Prostate gland (tissue), 2 donors: ENCODE data around the gene YRDC. TPM values are rescaled to one million over a fixed set of nuclear protein-coding genes. Genes with fewer than 3 reads are reported as not detected.

Experiments used
- DNase-seq: peaks from one replicate; pipeline ENCODE4 v3.0.0-alpha.2; 2019; ENCODE audit warnings: low spot score
- H3K27ac ChIP-seq, 2 donors: fragments of 200-600 bp; sonication (generic); 2 replicates each; pipeline ENCODE4 v1.5.1; 2017 to 2019
- H3K27me3 ChIP-seq: fragments of 200-600 bp; sonication (generic); replicated peaks from 2 replicates; pipeline ENCODE4 v1.5.1; 2019; ENCODE audit not compliant: insufficient read depth
- H3K36me3 ChIP-seq, 2 donors: fragments of 200-600 bp; sonication (generic); 1 replicate in 1 of 2; 2 replicates in 1 of 2; pipeline versions ENCODE4 v1.5.1 to v1.8.1; 2017 to 2019
- H3K4me1 ChIP-seq: fragments of 200-600 bp; sonication (generic); replicated peaks from 2 replicates; pipeline ENCODE4 v1.5.1; 2019
- H3K4me3 ChIP-seq, 2 donors: fragments of 200-600 bp; sonication (generic); 2 replicates each; pipeline ENCODE4 v1.5.1; 2017 to 2019
- H3K9me3 ChIP-seq: fragments of 200-600 bp; sonication (generic); 2 replicates; pipeline ENCODE4 v1.5.1; 2017
- POLR2A ChIP-seq: fragments of 450-650 bp; IDR thresholded peaks from one replicate; pipeline ENCODE4 v1.6.1; 2016; ENCODE audit warnings: antibody characterized with exemption, mild to moderate bottlenecking
- POLR2AphosphoS5 ChIP-seq: sonication (generic); formaldehyde crosslinking; IDR thresholded peaks from one replicate; pipeline ENCODE4 v1.6.1; 2017; ENCODE audit warnings: antibody characterized with exemption
- WGBS: methylation state at CpG from one replicate; pipeline ENCODE4 v1.1.5; 2018; 5-methylcytosine and 5-hydroxymethylcytosine counted together
- intact Hi-C: fragments of 100-400 bp; cut with DNase I; formaldehyde crosslinking; loops from one replicate; pipeline ENCODE4 v1.14.2; 2022
- total RNA-seq, 2 donors: library from RNA; depleted of rRNA; stranded (reverse); fragments of >200 nt; gene quantifications; one replicate each; pipeline ENCODE4 v1.1.0, GENCODE V29; 2016
- TF ChIP-seq, protein P1 (sequence below), 4 experiments: fragments of 200-600 bp in 2 of 4; fragments of 450-650 bp in 2 of 4; sonication (generic) in 2 of 4; IDR thresholded peaks; 1 replicate in 3 of 4; 2 replicates in 1 of 4; pipeline ENCODE4 v1.5.1; 2016 to 2019; ENCODE audit warnings: antibody characterized with exemption in 4 of 4, mild to moderate bottlenecking in 2 of 4, moderate library complexity in 2 of 4

The YRDC gene
- total RNA-seq, 2 donors from 2014 or later = 23.7 to 33.5 TPM

DNA sequence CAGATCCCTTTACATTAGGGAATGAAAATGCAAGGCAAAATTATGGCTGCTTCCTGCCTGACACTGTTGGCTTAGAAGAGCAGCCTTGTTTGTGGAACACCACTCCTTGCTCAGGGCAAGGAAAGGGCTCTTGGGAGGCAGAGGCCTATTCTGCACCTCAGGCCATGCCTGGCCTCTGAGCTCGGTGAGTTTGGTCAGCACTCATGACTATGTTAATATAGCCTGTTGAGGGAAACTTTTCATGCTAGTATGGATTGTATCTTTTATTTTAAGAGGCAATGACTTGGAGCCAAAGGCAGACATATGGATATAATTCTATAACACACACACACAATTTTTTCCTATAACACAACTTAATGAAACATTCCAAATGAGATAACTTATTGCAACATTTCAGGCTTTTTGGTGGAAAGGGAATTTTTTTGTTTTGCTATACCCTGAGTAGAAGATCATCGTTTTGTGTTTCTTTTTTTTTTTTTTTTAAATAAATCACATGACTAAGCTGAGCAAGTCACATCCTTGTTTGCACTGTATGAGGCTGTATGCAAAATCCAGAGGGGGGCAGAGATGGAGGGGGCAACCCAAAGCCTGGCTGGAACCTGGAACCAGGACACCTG, 5.6 kb upstream of the YRDC start:
- intact Hi-C loops = no loop called here
- H3K27ac ChIP-seq = no peak overlapping the region
- no peaks in the 10 kb centered on the region for H3K27me3 ChIP-seq
- peaks cover 6% of the 10 kb centered on the region for H3K4me1 ChIP-seq
- H3K9me3 ChIP-seq = no peaks in the 10 kb centered on the region
- no peak for TF ChIP-seq POLR2A
- no peak for TF ChIP-seq POLR2AphosphoS5
- TF ChIP-seq, protein P1, sequence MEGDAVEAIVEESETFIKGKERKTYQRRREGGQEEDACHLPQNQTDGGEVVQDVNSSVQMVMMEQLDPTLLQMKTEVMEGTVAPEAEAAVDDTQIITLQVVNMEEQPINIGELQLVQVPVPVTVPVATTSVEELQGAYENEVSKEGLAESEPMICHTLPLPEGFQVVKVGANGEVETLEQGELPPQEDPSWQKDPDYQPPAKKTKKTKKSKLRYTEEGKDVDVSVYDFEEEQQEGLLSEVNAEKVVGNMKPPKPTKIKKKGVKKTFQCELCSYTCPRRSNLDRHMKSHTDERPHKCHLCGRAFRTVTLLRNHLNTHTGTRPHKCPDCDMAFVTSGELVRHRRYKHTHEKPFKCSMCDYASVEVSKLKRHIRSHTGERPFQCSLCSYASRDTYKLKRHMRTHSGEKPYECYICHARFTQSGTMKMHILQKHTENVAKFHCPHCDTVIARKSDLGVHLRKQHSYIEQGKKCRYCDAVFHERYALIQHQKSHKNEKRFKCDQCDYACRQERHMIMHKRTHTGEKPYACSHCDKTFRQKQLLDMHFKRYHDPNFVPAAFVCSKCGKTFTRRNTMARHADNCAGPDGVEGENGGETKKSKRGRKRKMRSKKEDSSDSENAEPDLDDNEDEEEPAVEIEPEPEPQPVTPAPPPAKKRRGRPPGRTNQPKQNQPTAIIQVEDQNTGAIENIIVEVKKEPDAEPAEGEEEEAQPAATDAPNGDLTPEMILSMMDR (IDR thresholded peaks at IDR 0.05) = no peak
- WGBS = 84% methylated on average over 2 of the region's 2 CpGs
- H3K36me3 ChIP-seq = no peaks in the 10 kb centered on the region
- DNase-seq = no peak
- no peak overlapping the region for H3K4me3 ChIP-seq

DNA sequence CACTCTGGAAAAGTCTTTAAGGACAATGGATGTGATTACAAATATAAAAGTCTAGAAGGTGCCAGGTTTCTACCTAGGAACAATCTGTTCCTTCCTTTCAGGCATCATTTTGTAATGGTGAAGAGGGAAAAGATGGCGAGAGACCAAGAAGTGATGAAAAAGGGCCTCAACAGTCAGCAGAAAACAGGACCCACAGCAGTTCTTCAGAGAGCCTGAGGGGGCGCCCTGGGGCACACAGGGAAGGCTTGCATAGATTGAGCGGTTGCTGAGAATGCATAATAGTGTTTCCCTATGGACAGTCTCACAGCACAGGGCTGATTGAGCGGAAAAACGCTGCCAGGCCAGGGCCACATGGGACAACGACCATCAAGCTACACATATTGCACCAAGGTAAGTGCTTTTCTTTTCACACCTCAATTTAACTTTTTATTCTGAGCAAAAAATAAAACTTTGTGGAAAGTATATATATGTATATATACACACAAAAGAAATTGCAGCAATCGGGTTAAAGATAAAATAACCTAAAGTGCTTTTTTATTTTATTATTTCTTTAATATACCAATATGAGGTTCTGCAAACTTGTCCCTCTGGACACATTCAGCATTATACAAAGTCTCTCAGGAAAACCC, 3.1 kb upstream of the YRDC start:
- TF ChIP-seq POLR2AphosphoS5 = no peak
- TF ChIP-seq POLR2A = no peak
- TF ChIP-seq, protein P1 (IDR thresholded peaks at IDR 0.05) = peak in 3 of 4 experiments; percentile 35 to 56 (median 37)
- DNase-seq = no peak
- peaks cover 14% of the 10 kb centered on the region for H3K4me1 ChIP-seq
- H3K36me3 ChIP-seq = no peaks in the 10 kb centered on the region
- intact Hi-C loops = no loop called here
- WGBS = 43% methylated on average over 7 of the region's 7 CpGs
- no peak overlapping the region for H3K4me3 ChIP-seq
- H3K27me3 ChIP-seq = no peaks in the 10 kb centered on the region
- no peak overlapping the region for H3K27ac ChIP-seq
- H3K9me3 ChIP-seq = no peaks in the 10 kb centered on the region

DNA sequence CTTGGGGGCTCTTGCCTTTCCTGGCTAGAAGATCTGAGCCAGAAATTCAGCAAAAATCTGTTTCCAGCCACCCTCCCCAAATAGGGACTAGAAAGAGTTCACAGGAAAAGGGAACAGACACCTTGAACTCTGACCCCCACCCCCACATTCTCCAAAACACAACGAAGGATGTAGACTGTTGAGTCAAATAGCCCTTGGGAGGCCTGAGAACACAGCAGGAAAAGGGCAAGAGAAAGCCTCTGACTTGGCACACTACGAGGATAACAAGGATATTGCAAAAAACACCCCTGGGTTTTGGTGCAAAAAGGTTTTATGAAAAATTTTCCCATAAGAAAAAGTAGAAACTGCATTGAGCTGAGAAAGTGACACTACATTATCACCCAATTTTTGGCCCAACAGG, 1.9 kb upstream of the YRDC start:
- DNase-seq = no peak
- H3K27ac ChIP-seq = no peak overlapping the region

DNA sequence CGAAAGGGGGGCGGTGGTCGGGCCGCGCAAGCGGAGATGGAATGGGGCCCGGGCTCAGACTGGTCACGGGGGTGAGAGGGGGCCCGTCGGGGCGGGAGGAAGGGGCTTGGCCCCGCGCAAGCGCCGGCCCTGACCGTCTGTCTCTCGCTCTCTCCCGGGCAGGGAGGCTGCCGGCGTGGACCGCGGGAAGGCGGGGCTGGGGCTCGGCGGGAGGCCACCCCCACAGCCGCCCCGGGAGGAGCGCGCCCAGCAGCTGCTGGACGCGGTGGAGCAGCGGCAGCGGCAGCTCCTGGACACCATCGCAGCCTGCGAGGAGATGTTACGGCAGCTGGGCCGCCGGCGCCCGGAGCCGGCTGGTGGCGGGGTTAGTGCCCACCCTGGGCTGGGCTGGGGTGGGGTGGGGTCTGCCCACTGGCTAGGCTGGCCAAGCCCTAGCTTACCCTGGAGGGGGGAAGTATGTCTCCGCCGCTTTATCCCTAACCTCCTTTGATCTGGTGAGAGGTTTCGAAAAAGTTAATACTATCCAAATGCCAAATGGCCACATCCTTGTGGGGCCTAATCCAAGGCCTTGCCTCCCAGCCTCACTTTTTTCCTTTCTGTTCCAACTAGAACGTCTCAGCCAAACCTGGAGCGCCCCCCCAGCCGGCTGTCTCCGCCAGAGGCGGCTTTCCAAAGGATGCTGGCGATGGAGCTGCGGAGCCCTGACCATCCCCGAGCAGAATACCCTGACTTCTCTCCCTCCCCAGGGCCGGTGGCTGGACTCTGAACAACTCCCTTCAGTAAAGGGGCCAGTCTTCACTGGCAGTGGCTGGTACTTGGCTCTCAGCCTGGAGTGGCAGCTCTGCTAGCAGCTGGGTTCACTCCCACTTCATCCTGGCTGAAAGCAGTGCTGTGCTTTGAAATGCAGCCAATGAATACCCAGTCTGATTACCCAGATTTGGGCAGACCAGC, 636 bp upstream of the YRDC start:
- Histone ChIP-seq H3K4me3 (peak overlapping the region; percentile 79 to 90), H3K27me3 (no peaks in the 10 kb centered on the region), H3K36me3 (peaks cover 0 to 9% of the 10 kb centered on the region in 2 donors), H3K4me1 (peaks cover 14% of the 10 kb centered on the region), H3K9me3 (no peaks in the 10 kb centered on the region), H3K27ac (peak overlapping the region; percentile 94 to 98)
- intact Hi-C loops = loop anchor here (2.0 to 10.0 kb wide), 4 partner anchors 50 to 254 kb away; partner anchors contain the start of genes CDCA8, DNALI1, GNL2 and MTF1
- no peak for TF ChIP-seq POLR2AphosphoS5
- 2% methylated on average over 51 of the region's 54 CpGs for WGBS
- DNase-seq = peak; percentile 27

More for the DNA sequence above, 1.9 kb upstream of the YRDC start:
- Histone ChIP-seq H3K4me3 (no peak overlapping the region), H3K27me3 (no peaks in the 10 kb centered on the region), H3K36me3 (no peaks in the 10 kb centered on the region), H3K9me3 (no peaks in the 10 kb centered on the region), H3K4me1 (peaks cover 14% of the 10 kb centered on the region)
- intact Hi-C loops = loop anchor here (2.0 to 10.0 kb wide), 4 partner anchors 49 to 255 kb away; partner anchors contain the start of genes CDCA8, DNALI1, GNL2 and MTF1
- TF ChIP-seq POLR2A (no peak), POLR2AphosphoS5 (no peak)
- TF ChIP-seq, protein P1 (IDR thresholded peaks at IDR 0.05) = no peak
- 58% methylated on average over 2 of the region's 2 CpGs for WGBS

DNA sequence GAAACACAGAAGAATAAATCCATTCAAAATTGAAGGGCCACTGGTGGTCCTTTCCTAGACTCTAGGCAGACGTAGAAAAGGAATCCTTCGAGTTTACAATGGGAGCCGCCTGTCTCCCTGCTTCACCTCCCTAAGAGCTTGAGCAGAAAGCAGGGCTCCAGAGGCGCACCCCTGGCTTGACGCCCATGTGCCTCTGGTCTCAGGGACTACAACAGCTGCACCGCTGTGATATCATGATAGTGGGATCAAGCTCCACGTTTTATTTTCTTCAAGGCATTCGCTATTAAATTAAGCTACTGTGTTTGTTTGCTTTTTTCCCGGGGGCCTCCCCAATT, 821 bp downstream of the YRDC start:
- DNase-seq = no peak
- peaks cover 14% of the 10 kb centered on the region for H3K4me1 ChIP-seq
- intact Hi-C loops = loop anchor here (5.0 to 10.0 kb wide), 3 partner anchors 115 to 252 kb away; partner anchors contain the start of genes CDCA8, DNALI1, GNL2 and SNIP1
- WGBS = 5% methylated on average over 9 of the region's 9 CpGs
- H3K9me3 ChIP-seq = no peaks in the 10 kb centered on the region
- peak overlapping the region; percentile 94 to 98 for H3K27ac ChIP-seq
- TF ChIP-seq POLR2AphosphoS5 = no peak
- TF ChIP-seq, protein P1 (IDR thresholded peaks at IDR 0.05) = no peak
- TF ChIP-seq POLR2A = no peak
- peaks cover 0 to 23% of the 10 kb centered on the region in 2 donors for H3K36me3 ChIP-seq
- H3K27me3 ChIP-seq = no peaks in the 10 kb centered on the region
- peak overlapping the region; percentile 79 to 90 for H3K4me3 ChIP-seq
